ENCODE results near the gene NEUROG3. TPM values are rescaled to one million over a fixed set of nuclear protein-coding genes. Genes with fewer than 3 reads are reported as not detected.
"Not testable (repeated sequence)": the region's sequence is repeated elsewhere in the genome, so short reads cannot be mapped to it uniquely, and the experiment has no call there.

The NEUROG3 gene
- total and polyA plus RNA-seq, 10 of the 15 experiments (the other 5 are each of a cell fraction or from before 2014, with no cell fraction given): not detected

DNA sequence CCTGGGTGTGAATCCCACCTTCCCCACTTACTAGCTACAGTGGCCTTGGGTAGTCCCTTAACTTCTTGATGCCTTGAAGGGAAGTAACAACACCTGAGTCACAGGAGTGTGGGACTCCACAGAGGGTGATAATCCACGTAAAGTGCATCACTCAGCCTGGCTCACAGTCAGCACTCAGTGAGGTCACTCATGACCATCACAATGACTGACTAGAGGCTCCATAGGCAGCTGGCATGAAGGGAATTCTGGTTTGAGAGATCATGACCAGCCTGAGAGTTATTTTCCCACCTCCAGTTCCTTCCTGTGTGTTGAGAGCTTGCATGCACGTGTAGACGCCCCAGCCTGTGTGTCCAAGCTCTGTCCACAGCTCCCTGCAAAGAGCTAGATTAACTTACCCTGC lies 34.8 kb downstream of the NEUROG3 start:
- Histone ChIP-seq H3K9ac (ENCODE audit: control insufficient read depth, insufficient read depth, low read length) (no peak overlapping the region), H3K9me3 (replicated peaks; ENCODE audit: control insufficient read depth, insufficient read depth, low read length) (no peaks in the 10 kb centered on the region; the same call in 2 of the 3 replicates), H3K4me1 (ENCODE audit: control insufficient read depth, insufficient read depth, low read length) (no peaks in the 10 kb centered on the region), H3K4me3 (no peak overlapping the region), H3K36me3 (ENCODE audit: control insufficient read depth in 2 of 2, insufficient read depth in 2 of 2, low read length in 1 of 2) (no peaks in the 10 kb centered on the region), H4K20me1 (ENCODE audit: control insufficient read depth, insufficient read depth) (no peaks in the 10 kb centered on the region), H2AFZ (ENCODE audit: control insufficient read depth, low read depth, low read length) (no peak overlapping the region), H3K79me2 (ENCODE audit: control insufficient read depth, insufficient read depth, low read length) (no peaks in the 10 kb centered on the region), H3K27me3 (replicated peaks in 1 of 2; ENCODE audit: control insufficient read depth in 2 of 2, insufficient read depth in 2 of 2, low read length in 1 of 2) (no peaks in the 10 kb centered on the region; a peak in 1 of 4 replicates), H3K27ac (ENCODE audit: control insufficient read depth, insufficient read depth) (no peak overlapping the region), H3K4me2 (ENCODE audit: control insufficient read depth, insufficient read depth) (no peak overlapping the region)
- in situ Hi-C loops (cut with MboI): no loop called here
- FAIRE-seq (no peak), DNase-seq (ENCODE audit: low read depth, low spot score) (no peak), ATAC-seq (no peak)
- BruUV-seq (replicated peaks): no TSS peak
- WGBS (ENCODE audit: insufficient coverage, insufficient replicate concordance, low lambda C conversion rate, missing lambda C conversion rate): 8% methylated on average over 3 of the region's 3 CpGs
- POLR2A ChIA-PET: interaction anchor here (0.6 kb wide), 1 partner anchor 19 kb away, joined by 5 read pairs; no protein-coding TSS in a partner anchor
- SMC1A ChIA-PET (ENCODE audit: uncharacterized antibody, unreplicated experiment): interaction anchor here (0.6 kb wide), 1 partner anchor 13 kb away, joined by 3 read pairs; no protein-coding TSS in a partner anchor
- intact Hi-C loops (cut with micrococcal nuclease; ENCODE audit: unreplicated experiment): no loop called here
- TF ChIP-seq KLF5 (IDR thresholded peaks at IDR 0.05; ENCODE audit: partially characterized antibody) (no peak), EGR1 (IDR thresholded peaks at IDR 0.05; ENCODE audit: borderline replicate concordance in 1 of 2, low read depth in 2 of 2, low read length in 2 of 2) (no peak), HCFC1 (IDR thresholded peaks at IDR 0.05; ENCODE audit: low read length) (no peak), NRF1 (conservative IDR thresholded peaks at IDR 0.05; ENCODE audit: low read depth, low read length) (no peak)
- RAD21 ChIA-PET (ENCODE audit: unreplicated experiment): no interaction called here
- CTCF ChIA-PET: no interaction called here

DNA sequence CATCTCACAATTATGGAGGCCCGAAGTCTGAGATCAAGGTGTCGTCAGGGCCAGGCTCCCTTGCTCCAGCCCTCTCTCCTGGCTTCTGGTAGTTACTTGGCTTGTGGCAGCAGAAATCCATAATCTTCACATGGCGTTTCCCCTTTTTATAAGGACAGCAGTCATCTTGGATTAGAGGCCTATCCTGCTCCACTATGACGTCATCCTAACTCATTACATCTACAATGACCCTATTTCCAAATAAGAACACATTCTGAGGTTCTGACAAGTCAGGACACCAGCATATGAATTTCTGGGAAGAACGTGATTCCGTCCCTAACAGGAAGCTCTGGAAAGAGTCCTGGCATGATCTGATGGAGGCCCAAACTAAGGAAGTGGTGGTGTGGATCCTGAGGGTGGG lies 35.8 kb downstream of the NEUROG3 start:
- intact Hi-C loops (cut with micrococcal nuclease; ENCODE audit: unreplicated experiment): no loop called here
- no peak for FAIRE-seq
- no peak overlapping the region for H3K4me2 ChIP-seq (ENCODE audit: control insufficient read depth, insufficient read depth)
- ChIA-PET SMC1A (ENCODE audit: uncharacterized antibody, unreplicated experiment) (no interaction called here), POLR2A (no interaction called here), RAD21 (ENCODE audit: unreplicated experiment) (no interaction called here), CTCF (no interaction called here)
- no peaks in the 10 kb centered on the region for H3K36me3 ChIP-seq (ENCODE audit: control insufficient read depth in 2 of 2, insufficient read depth in 2 of 2, low read length in 1 of 2)
- in situ Hi-C loops (cut with MboI): no loop called here
- BruUV-seq (replicated peaks): no TSS peak
- H3K4me3 ChIP-seq: no peak overlapping the region
- H3K9me3 ChIP-seq (replicated peaks; ENCODE audit: control insufficient read depth, insufficient read depth, low read length): no peaks in the 10 kb centered on the region; the same call in 2 of the 3 replicates
- no peaks in the 10 kb centered on the region for H3K4me1 ChIP-seq (ENCODE audit: control insufficient read depth, insufficient read depth, low read length)
- H3K27me3 ChIP-seq (replicated peaks in 1 of 2; ENCODE audit: control insufficient read depth in 2 of 2, insufficient read depth in 2 of 2, low read length in 1 of 2): no peaks in the 10 kb centered on the region; a peak in 1 of 4 replicates
- H3K27ac ChIP-seq (ENCODE audit: control insufficient read depth, insufficient read depth): no peak overlapping the region
- no peak for ATAC-seq
- no peak overlapping the region for H2AFZ ChIP-seq (ENCODE audit: control insufficient read depth, low read depth, low read length)
- no peaks in the 10 kb centered on the region for H4K20me1 ChIP-seq (ENCODE audit: control insufficient read depth, insufficient read depth)
- H3K79me2 ChIP-seq (ENCODE audit: control insufficient read depth, insufficient read depth, low read length): no peaks in the 10 kb centered on the region
- 29% methylated on average over 6 of the region's 6 CpGs for WGBS (ENCODE audit: insufficient coverage, insufficient replicate concordance, low lambda C conversion rate, missing lambda C conversion rate)
- TF ChIP-seq ZSCAN29 (IDR thresholded peaks at IDR 0.05): no peak
- TF ChIP-seq, protein P1, sequence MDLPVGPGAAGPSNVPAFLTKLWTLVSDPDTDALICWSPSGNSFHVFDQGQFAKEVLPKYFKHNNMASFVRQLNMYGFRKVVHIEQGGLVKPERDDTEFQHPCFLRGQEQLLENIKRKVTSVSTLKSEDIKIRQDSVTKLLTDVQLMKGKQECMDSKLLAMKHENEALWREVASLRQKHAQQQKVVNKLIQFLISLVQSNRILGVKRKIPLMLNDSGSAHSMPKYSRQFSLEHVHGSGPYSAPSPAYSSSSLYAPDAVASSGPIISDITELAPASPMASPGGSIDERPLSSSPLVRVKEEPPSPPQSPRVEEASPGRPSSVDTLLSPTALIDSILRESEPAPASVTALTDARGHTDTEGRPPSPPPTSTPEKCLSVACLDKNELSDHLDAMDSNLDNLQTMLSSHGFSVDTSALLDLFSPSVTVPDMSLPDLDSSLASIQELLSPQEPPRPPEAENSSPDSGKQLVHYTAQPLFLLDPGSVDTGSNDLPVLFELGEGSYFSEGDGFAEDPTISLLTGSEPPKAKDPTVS (IDR thresholded peaks at IDR 0.05; ENCODE audit: low read depth, low read length): no peak
- peak; percentile 61 for TF ChIP-seq ATF7 (IDR thresholded peaks at IDR 0.05; ENCODE audit: low read depth)
- no peak for DNase-seq (ENCODE audit: low read depth, low spot score)
- no peak overlapping the region for H3K9ac ChIP-seq (ENCODE audit: control insufficient read depth, insufficient read depth, low read length)

- H3K9ac ChIP-seq (ENCODE audit: control insufficient read depth, insufficient read depth, low read length); FAIRE-seq; in situ Hi-C loops (cut with MboI); DNase-seq (ENCODE audit: low read depth, low spot score); H3K27me3 ChIP-seq (replicated peaks in 1 of 2; ENCODE audit: control insufficient read depth in 2 of 2, insufficient read depth in 2 of 2, low read length in 1 of 2); H3K4me1 ChIP-seq (ENCODE audit: control insufficient read depth, insufficient read depth, low read length); H3K4me3 ChIP-seq; H2AFZ ChIP-seq (ENCODE audit: control insufficient read depth, low read depth, low read length); intact Hi-C loops (cut with micrococcal nuclease; ENCODE audit: unreplicated experiment); SMC1A ChIA-PET (ENCODE audit: uncharacterized antibody, unreplicated experiment); H3K79me2 ChIP-seq (ENCODE audit: control insufficient read depth, insufficient read depth, low read length); RAD21 ChIA-PET (ENCODE audit: unreplicated experiment); ATAC-seq; H4K20me1 ChIP-seq (ENCODE audit: control insufficient read depth, insufficient read depth); BruUV-seq (replicated peaks); POLR2A ChIA-PET; H3K36me3 ChIP-seq (ENCODE audit: control insufficient read depth in 2 of 2, insufficient read depth in 2 of 2, low read length in 1 of 2); H3K9me3 ChIP-seq (replicated peaks; ENCODE audit: control insufficient read depth, insufficient read depth, low read length); H3K4me2 ChIP-seq (ENCODE audit: control insufficient read depth, insufficient read depth); H3K27ac ChIP-seq (ENCODE audit: control insufficient read depth, insufficient read depth); CTCF ChIA-PET: not testable (repeated sequence)
- WGBS (ENCODE audit: insufficient coverage, insufficient replicate concordance, low lambda C conversion rate, missing lambda C conversion rate): 42% methylated on average over 11 of the region's 11 CpGs
These were observed 36.7 kb downstream of the NEUROG3 start for GRCh38 chr10:69536521-69536920.

Measured in GM12878 (cell line).